Gastroesophageal sphincter (tissue), 4 donors: Measurements from ENCODE around the gene PTBP1. TPM values are rescaled to one million over a fixed set of nuclear protein-coding genes. Genes with fewer than 3 reads are reported as not detected.
A peak's percentile ranks its signal among the peaks of the same experiment; 100 is the strongest.

Experiments
- ATAC-seq: fragments of 150-250 bp; one replicate; pipeline ENCODE4 v1.9.1; 2016; ENCODE audit warnings: mild to moderate bottlenecking, moderate library complexity
- H3K27ac ChIP-seq, 4 donors: fragments of 200-600 bp; sonication (generic) in 3 of 4; 1 replicate in 3 of 4; 2 replicates in 1 of 4; pipeline ENCODE4 v1.5.1; 2016 to 2019
- H3K27me3 ChIP-seq: fragments of 200-600 bp; sonication (generic); one replicate; pipeline ENCODE4 v1.5.1; 2019
- H3K36me3 ChIP-seq, 2 donors: fragments of 200-600 bp; sonication (generic); one replicate each; pipeline ENCODE4 v1.5.1; 2019; ENCODE audit warnings: control low read depth in 1 of 2
- H3K4me1 ChIP-seq, 3 donors: fragments of 200-600 bp; sonication (generic); 1 replicate in 2 of 3; 2 replicates in 1 of 3; pipeline ENCODE4 v1.5.1; 2016 to 2019; ENCODE audit warnings: control low read depth in 2 of 3
- H3K4me3 ChIP-seq, 2 donors: fragments of 200-600 bp; sonication (generic); one replicate each; pipeline ENCODE4 v1.5.1; 2019; ENCODE audit warnings: mild to moderate bottlenecking in 1 of 2, moderate library complexity in 1 of 2
- H3K9me3 ChIP-seq, 3 donors: fragments of 200-600 bp; sonication (generic); one replicate each; pipeline ENCODE4 v1.5.1; 2017 to 2019; ENCODE audit warnings: control low read depth in 2 of 3
- CTCF ChIP-seq, 4 experiments: fragments of 200-600 bp in 2 of 4; fragments of 450-650 bp in 2 of 4; sonication (generic) in 1 of 4; IDR thresholded peaks; one replicate each; pipeline ENCODE4 v1.5.1; 2017 to 2019; ENCODE audit warnings: antibody characterized with exemption in 4 of 4, mild to moderate bottlenecking in 2 of 4, moderate library complexity in 2 of 4
- EP300 ChIP-seq: sonication (generic); formaldehyde crosslinking; IDR thresholded peaks from one replicate; pipeline ENCODE4 v1.6.1; 2017; ENCODE audit warnings: antibody characterized with exemption, mild to moderate bottlenecking
- POLR2A ChIP-seq, 2 donors: fragments of 450-650 bp; IDR thresholded peaks; one replicate each; pipeline ENCODE4 v1.6.1; 2017; ENCODE audit warnings: antibody characterized with exemption in 2 of 2, mild to moderate bottlenecking in 2 of 2, moderate library complexity in 1 of 2
- POLR2AphosphoS5 ChIP-seq: sonication (generic); formaldehyde crosslinking; IDR thresholded peaks from one replicate; pipeline ENCODE4 v1.6.1; 2017; ENCODE audit warnings: antibody characterized with exemption
- WGBS, 2 donors: methylation state at CpG; one replicate each; pipeline ENCODE4 v1.1.5; 2018; ENCODE audit warnings: low coverage in 1 of 2; 5-methylcytosine and 5-hydroxymethylcytosine counted together
- total RNA-seq, 4 donors: library from RNA; depleted of rRNA; stranded (reverse); fragments of >200 nt; gene quantifications; one replicate each; pipeline ENCODE4 v1.1.0, GENCODE V29; 2016

PTBP1 gene
- total RNA-seq, 4 donors from 2014 or later: 68.6 to 95.6 (median 79.3) TPM

GRCh38 chr19:784541-784940, 12.7 kb upstream of the PTBP1 start:
- no peak overlapping the region for H3K4me3 ChIP-seq
- ATAC-seq: no peak
- WGBS, 2 donors: 100% methylated on average over 1 of the region's 13 CpGs; no CpG with 5 or more reads in 1 of the 2 donors
- no peaks in the 10 kb centered on the region for H3K36me3 ChIP-seq
- peaks cover 25% of the 10 kb centered on the region for H3K27me3 ChIP-seq
- no peak overlapping the region for H3K27ac ChIP-seq
- peaks cover 0 to 28% (median 8%) of the 10 kb centered on the region in 3 donors for H3K4me1 ChIP-seq
- no peaks in the 10 kb centered on the region for H3K9me3 ChIP-seq
- no peak for TF ChIP-seq POLR2AphosphoS5
- TF ChIP-seq EP300: no peak
- no peak for TF ChIP-seq POLR2A (IDR thresholded peaks at IDR 0.05)
- no peak for TF ChIP-seq CTCF (IDR thresholded peaks at IDR 0.05)

- peaks cover 2% of the 10 kb centered on the region for H3K27me3 ChIP-seq
- TF ChIP-seq CTCF (IDR thresholded peaks at IDR 0.05) (no peak), POLR2A (IDR thresholded peaks at IDR 0.05) (no peak), POLR2AphosphoS5 (no peak), EP300 (no peak)
- no peaks in the 10 kb centered on the region for H3K36me3 ChIP-seq
- peak overlapping the region in 2 of 4 donors; percentile 19 to 24 for H3K27ac ChIP-seq
- no peak for ATAC-seq
- H3K4me3 ChIP-seq: no peak overlapping the region
- 80 to 100% methylated on average over 1 to 4 of the region's 16 CpGs for WGBS, 2 donors
- H3K9me3 ChIP-seq: no peaks in the 10 kb centered on the region
- H3K4me1 ChIP-seq: peaks cover 0 to 32% (median 5%) of the 10 kb centered on the region in 3 donors
Observed at GRCh38 chr19:787536-787935, 9.7 kb upstream of the PTBP1 start.

DNA sequence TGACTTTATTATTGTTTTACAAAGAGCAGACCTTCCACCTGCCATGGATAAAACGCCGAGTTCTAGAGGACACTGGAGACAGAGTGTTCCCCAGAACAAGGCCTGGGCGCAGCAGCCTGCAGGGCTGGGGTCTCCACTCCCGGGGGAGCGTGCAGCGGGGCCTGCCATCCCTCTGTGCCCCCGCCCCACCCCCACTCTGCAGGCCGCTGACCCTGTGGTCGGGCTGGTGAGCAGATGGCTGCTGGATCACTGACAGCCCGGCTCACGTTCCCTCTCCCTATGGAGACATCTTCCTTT, 8.6 kb upstream of the PTBP1 start:
- Histone ChIP-seq H3K27me3 (no peaks in the 10 kb centered on the region), H3K4me1 (peaks cover 0 to 25% (median 4%) of the 10 kb centered on the region in 3 donors), H3K36me3 (no peaks in the 10 kb centered on the region), H3K9me3 (no peaks in the 10 kb centered on the region), H3K4me3 (no peak overlapping the region), H3K27ac (peak overlapping the region in 3 of 4 donors; percentile 46 to 69 (median 54))
- TF ChIP-seq CTCF (IDR thresholded peaks at IDR 0.05): no peak
- no peak for TF ChIP-seq POLR2A (IDR thresholded peaks at IDR 0.05)
- no peak for TF ChIP-seq POLR2AphosphoS5
- TF ChIP-seq EP300: no peak
- WGBS, 2 donors: no CpG with 5 or more reads among the region's 11 CpGs
- ATAC-seq: no peak

- no peak for TF ChIP-seq POLR2AphosphoS5
- TF ChIP-seq POLR2A (IDR thresholded peaks at IDR 0.05): no peak
- no peak for TF ChIP-seq EP300
- no peak for TF ChIP-seq CTCF (IDR thresholded peaks at IDR 0.05)
- H3K27ac ChIP-seq: peak overlapping the region in 3 of 4 donors; percentile 46 to 69 (median 54)
- ATAC-seq: peak; percentile 31
Observed at GRCh38 chr19:788983-789700, 8.1 kb upstream of the PTBP1 start.

DNA sequence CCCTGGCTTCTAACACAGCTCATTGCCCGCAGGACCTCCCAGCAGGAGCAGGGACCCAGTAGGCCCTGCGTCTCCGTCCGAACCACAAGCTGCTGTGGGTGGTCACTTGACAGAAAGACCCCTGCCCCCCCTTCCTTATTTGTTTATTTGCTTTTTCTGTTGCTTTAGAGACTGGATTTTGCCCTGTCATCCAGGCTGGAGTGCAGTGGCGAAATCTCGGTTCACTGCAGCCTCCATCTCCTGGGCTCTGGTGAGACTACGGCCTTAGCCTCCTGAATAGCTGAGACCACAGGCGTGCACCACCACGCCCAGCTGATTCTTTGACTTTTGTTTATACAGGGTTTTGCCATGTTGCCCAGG, 7.6 kb upstream of the PTBP1 start:
- H3K4me3 ChIP-seq: no peak overlapping the region
- WGBS, 2 donors: 88 to 92% methylated on average over 2 to 5 of the region's 9 CpGs

More at GRCh38 chr19:788983-789700, 8.1 kb upstream of the PTBP1 start:
- Histone ChIP-seq H3K9me3 (no peaks in the 10 kb centered on the region), H3K36me3 (no peaks in the 10 kb centered on the region), H3K27me3 (no peaks in the 10 kb centered on the region), H3K4me3 (no peak overlapping the region), H3K4me1 (peaks cover 0 to 25% (median 4%) of the 10 kb centered on the region in 3 donors)
- 30 to 48% methylated on average over 2 to 16 of the region's 33 CpGs for WGBS, 2 donors

More for the DNA sequence above, 7.6 kb upstream of the PTBP1 start:
- Histone ChIP-seq H3K27ac (peak overlapping the region in 3 of 4 donors; percentile 46 to 69 (median 54)), H3K4me1 (peaks cover 0 to 25% (median 4%) of the 10 kb centered on the region in 3 donors), H3K36me3 (no peaks in the 10 kb centered on the region), H3K27me3 (no peaks in the 10 kb centered on the region), H3K9me3 (no peaks in the 10 kb centered on the region)
- ATAC-seq: no peak
- TF ChIP-seq POLR2A (IDR thresholded peaks at IDR 0.05): no peak
- TF ChIP-seq CTCF (IDR thresholded peaks at IDR 0.05): no peak
- TF ChIP-seq EP300: no peak
- TF ChIP-seq POLR2AphosphoS5: no peak
